Panc1 (cell line): ENCODE data around the gene STXBP5.

Source experiments
- POLR2AphosphoS5 ChIP-seq: IDR thresholded peaks from 2 replicates; pipeline ENCODE4 v1.6.1; 2012; ENCODE audit warnings: mild to moderate bottlenecking, low read depth, low read length, moderate library complexity
- SIN3A ChIP-seq: IDR thresholded peaks from 2 replicates; pipeline ENCODE4 v1.6.1; 2012; ENCODE audit warnings: low read depth, mild to moderate bottlenecking, low read length, moderate library complexity, borderline replicate concordance; ENCODE audit not compliant: insufficient read depth
- TF ChIP-seq, protein P1 (sequence below): fragments of 450-650 bp; IDR thresholded peaks from 2 replicates; pipeline ENCODE4 v1.5.1; 2017; ENCODE audit warnings: mild to moderate bottlenecking
- TF ChIP-seq, protein P2 (sequence below), 2 experiments: IDR thresholded peaks; 2 replicates each; pipeline ENCODE4 v1.6.1; 2011 to 2012; ENCODE audit warnings: low read depth in 2 of 2, control low read depth in 1 of 2, low read length in 1 of 2, mild to moderate bottlenecking in 1 of 2, moderate library complexity in 1 of 2; ENCODE audit not compliant: insufficient read depth in 1 of 2

DNA sequence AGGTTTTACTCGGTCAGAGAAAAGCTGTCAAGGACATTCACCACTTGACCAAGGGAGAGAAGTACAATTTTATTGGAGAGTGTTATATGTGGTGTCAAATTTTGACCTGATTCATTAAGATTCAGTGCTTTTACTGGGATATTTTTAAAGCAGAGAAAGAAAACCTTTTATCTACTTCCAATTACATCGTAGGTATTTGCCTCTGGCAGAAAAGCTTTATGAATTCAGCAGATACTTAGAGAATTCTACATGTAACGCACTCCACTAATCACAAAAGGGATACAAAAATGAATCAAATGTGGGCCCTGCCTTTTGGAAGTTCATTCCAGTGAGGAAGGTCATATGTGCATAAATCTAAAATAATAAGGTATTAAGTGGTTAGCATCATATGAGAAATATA, 133.7 kb downstream of the STXBP5 start:
- TF ChIP-seq, protein P1, sequence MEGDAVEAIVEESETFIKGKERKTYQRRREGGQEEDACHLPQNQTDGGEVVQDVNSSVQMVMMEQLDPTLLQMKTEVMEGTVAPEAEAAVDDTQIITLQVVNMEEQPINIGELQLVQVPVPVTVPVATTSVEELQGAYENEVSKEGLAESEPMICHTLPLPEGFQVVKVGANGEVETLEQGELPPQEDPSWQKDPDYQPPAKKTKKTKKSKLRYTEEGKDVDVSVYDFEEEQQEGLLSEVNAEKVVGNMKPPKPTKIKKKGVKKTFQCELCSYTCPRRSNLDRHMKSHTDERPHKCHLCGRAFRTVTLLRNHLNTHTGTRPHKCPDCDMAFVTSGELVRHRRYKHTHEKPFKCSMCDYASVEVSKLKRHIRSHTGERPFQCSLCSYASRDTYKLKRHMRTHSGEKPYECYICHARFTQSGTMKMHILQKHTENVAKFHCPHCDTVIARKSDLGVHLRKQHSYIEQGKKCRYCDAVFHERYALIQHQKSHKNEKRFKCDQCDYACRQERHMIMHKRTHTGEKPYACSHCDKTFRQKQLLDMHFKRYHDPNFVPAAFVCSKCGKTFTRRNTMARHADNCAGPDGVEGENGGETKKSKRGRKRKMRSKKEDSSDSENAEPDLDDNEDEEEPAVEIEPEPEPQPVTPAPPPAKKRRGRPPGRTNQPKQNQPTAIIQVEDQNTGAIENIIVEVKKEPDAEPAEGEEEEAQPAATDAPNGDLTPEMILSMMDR = no peak
- TF ChIP-seq, protein P2, sequence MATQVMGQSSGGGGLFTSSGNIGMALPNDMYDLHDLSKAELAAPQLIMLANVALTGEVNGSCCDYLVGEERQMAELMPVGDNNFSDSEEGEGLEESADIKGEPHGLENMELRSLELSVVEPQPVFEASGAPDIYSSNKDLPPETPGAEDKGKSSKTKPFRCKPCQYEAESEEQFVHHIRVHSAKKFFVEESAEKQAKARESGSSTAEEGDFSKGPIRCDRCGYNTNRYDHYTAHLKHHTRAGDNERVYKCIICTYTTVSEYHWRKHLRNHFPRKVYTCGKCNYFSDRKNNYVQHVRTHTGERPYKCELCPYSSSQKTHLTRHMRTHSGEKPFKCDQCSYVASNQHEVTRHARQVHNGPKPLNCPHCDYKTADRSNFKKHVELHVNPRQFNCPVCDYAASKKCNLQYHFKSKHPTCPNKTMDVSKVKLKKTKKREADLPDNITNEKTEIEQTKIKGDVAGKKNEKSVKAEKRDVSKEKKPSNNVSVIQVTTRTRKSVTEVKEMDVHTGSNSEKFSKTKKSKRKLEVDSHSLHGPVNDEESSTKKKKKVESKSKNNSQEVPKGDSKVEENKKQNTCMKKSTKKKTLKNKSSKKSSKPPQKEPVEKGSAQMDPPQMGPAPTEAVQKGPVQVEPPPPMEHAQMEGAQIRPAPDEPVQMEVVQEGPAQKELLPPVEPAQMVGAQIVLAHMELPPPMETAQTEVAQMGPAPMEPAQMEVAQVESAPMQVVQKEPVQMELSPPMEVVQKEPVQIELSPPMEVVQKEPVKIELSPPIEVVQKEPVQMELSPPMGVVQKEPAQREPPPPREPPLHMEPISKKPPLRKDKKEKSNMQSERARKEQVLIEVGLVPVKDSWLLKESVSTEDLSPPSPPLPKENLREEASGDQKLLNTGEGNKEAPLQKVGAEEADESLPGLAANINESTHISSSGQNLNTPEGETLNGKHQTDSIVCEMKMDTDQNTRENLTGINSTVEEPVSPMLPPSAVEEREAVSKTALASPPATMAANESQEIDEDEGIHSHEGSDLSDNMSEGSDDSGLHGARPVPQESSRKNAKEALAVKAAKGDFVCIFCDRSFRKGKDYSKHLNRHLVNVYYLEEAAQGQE (IDR thresholded peaks at IDR 0.05; ENCODE audit: insufficient read depth in 1 of 2, low read depth in 2 of 2, low read length in 1 of 2) = no peak
- TF ChIP-seq SIN3A (no peak), POLR2AphosphoS5 (no peak)
